Stimulated activated CD4-positive, alpha-beta T cell treated with anti-CD3 and anti-CD28 coated beads, Interleukin-2, amount 100 ng/mL, for 4 hours (primary cell): ENCODE results near the gene SPATC1L.

Source experiments
- DNase-seq: peaks from one replicate; pipeline ENCODE4 v3.0.0-alpha.2; 2020; ENCODE audit warnings: low read depth

The SPATC1L gene

DNA sequence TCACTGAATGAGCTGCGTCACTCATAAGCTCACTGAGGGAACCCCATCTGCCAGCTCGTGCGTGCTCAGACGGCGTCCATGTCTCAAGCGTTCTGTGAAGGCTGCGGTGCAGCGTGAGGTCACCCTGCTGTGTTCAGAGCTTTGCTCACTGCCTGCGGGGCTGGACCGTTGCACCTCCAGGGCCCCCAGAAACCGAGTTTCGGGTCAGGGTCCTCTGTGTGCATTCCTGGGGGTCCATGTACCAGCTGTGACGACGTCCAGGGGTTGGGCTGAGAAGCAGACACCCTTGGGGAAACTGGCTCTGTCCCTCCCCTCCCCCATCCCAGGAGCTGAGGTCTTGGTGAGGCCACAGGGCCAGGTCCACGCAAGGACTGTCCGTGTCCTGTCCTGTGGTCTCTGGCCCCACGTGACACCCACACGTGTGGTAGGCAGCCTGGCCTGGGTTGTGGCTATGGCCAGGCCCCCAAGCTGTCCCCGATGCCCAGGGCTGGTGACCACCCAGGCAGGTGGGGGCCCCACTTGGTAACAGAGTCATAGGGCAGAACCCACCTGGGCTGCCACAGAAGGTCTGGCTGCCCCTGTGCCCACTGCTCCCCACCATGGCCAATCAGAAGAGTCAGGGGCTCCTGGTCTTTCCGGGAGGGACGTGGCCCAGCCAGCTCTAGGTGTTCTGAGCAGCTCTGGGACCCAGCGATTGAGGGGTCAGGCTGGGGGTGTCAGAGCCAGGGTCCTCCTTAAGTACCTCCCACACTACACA is 53.2 kb downstream of the SPATC1L start:
- DNase-seq, result no peak

DNA sequence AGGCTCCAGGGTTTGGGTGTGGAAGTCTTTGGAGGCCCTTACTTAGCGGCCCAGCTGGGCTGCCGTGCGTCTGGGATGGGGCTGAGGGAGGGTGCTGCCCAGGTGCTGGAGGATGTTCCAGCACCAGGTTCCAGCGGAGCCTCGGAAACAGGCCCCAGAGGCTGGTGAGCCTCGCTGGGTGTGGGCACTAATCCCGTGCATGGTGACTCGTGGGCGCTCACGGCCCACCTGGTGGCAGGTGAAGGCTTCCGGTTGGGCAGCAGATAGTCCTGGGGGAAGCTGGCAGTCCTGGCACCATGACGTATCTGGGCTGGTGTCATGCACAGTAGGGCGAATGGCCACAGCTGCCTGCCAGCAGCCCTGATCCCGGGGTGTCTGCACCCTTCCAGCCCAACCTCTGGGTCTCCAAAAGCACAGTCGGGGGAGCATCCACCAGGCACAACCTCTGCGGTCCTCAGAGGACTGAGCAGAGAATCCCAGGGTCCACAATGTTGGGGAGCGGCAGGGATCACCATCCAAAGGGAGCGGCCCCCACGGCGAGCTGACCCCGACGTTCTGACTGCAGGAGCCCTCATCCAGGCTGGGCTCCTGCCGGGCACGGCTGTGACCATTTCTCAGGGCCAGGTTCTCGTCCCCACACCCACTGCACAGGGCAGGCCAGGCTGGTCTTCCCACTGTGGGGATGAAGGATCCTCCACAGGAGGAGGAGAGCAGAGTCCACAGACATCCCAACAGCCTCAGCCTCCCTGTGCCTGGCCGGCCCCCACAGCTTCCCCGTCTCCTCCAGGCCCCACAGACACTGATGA is 54.2 kb downstream of the SPATC1L start:
- DNase-seq, result no peak

DNA sequence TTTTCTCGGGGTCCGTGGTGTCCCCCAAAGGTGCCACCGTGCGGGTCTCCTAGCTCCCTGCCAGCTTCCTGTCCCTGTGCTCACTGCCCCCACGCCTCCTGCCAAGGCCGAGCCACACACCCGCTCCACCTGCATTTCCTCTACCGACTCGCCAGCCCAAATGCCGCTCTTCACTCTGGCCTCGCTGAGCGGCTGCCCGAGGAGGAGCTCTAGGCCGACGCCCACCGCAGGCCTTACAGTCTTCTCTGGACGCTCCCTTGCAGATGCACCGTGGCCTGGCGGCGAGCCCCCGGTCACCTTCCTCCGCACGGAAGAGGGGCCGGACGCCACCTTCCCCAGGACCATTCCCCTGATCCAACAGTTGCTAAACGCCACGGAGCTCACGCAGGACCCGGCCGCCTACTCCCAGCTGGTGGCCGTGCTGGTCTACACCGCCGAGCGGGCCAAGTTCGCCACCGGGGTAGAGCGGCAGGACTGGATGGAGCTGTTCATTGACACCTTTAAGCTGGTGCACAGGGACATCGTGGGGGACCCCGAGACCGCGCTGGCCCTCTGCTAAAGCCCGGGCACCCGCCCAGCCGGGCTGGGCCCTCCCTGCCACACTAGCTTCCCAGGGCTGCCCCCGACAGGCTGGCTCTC is 55.2 kb downstream of the SPATC1L start:
- DNase-seq, result no peak

DNA sequence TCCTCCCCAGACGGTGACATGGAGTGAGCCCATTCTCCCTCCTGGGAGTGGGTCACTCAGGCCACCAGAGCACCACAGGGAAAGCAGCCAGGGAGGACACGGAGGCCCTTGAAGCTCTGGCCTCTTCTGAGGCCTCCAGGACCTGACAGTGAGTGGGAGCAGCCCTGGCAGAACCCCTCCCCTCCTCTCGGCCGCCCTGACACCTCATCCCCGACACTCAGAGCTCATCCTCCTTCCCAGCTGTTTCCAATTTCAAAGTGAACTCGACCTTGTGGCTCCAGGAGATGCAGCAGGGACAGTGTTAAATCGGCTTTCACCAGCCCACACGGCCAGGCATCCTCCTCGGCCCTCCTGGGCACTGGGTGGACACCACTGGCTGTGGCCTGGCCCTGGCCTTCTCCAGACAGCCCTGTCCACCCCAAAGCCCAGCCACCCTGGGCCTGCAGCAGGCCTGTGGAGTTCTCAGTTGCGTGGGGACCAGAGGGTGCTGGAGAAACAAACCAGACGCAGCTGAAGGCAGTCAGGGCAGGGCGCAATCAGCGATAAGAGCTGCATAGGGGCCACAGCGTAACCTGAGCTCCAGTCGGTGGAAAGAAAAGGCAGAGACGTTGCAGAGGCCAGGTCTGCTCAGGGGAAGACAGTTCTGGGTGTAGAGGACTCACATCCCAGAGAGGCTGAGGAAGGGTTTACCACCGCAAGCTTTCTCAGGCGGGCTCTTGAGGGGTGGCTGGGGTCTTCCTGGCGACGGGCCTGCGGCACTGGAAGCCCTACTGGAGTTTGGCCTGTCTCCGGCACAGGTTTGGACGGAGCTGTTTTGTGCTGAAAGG is 55.9 kb downstream of the SPATC1L start:
- DNase-seq, result no peak

DNA sequence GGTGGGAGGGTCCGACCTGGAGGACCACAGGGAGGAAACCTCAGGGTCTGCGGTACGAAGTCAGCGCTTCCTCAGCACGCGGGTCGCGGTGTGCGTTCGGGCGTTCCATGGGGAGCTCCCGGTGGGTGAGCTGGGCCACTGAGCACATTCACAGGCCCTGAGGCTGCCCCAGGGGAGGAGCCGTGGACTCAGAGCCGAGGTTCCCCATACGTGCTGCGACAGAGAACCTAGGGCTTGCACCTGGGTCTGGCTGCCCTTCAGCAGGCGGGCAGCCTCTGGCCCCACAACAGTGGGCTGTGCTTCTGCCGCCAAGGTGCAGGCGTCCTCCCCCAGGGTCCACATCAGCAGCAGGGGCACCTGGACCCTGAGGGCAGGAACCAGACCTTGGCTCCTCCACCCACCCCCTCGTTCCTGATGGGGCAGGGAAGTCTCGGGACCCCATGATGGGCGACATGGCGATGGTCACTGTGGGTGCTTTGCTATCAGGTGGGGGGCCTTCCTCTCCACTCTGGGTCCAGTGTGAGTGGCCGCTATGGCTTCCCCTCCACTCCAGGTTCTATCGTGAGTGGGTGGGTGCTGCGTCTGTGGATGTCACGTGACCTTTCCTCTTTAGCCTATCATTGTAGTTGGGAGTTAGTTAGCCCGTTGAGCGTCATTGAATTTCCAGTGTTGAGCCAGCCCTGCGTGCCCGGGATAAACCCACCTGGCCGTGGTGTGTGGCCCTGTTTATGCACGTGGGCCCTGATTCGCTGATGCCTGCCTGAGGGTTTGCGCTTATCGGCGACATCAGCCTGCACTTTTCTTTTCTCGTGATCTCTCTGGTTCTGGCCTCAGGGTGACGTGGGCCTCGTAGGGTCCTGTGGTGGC is 56.8 kb downstream of the SPATC1L start:
- no peak for DNase-seq

DNA sequence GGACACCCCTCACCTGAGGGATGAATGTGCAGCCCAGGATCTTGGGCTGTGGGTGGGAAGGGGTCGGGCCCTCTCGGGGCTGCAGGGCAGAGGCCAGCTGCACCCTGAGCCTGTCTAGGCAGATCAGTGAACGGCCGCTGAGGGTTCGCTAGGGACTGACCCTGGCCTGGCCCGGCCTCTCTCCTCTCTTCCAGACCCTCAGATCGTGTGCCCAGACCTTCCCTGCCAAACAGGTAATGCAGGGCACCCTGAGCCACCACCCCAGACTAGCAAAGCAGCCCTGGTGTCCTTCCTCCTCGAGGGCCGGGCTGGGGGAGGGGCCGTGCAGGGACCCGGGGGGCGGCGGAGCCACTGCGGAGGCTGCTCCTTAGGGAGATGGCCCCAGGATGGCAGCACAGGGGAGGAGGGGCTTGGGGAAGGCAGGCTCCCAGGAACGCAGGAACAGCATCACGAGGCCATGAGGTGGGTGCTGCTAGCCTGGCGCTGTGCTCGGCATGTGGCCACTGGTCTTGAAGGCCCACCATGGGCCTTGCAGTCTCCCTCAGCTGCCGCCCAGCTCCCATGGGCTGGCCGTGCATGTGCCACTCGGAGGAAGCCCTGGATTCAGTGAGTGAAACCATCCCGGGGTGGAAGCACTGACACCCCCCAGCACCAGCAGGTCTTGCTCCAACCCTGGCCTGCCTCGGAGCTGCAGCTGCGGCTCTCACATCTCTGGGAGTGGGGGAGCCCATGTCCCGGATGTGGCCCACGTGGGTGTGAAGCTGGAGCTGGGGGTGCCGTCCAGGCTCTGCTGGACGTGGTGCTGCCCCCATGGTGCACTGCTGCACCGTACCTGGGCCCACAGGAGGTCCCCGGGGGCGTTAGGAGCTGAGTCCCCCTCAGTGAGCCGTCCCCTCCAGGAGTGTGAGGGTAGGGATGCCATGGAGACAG is 57.7 kb downstream of the SPATC1L start:
- no peak for DNase-seq

DNA sequence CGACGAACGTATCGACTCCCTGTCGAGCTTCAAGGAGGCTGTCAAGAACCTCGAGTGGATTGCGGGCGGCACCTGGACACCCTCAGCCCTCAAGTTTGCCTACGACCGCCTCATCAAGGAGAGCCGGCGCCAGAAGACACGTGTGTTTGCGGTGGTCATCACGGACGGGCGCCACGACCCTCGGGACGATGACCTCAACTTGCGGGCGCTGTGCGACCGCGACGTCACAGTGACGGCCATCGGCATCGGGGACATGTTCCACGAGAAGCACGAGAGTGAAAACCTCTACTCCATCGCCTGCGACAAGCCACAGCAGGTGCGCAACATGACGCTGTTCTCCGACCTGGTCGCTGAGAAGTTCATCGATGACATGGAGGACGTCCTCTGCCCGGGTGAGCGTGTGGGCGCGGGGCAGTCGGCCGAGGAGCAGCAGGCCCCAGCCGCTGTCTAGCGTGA is 58.4 kb downstream of the SPATC1L start:
- no peak for DNase-seq

DNA sequence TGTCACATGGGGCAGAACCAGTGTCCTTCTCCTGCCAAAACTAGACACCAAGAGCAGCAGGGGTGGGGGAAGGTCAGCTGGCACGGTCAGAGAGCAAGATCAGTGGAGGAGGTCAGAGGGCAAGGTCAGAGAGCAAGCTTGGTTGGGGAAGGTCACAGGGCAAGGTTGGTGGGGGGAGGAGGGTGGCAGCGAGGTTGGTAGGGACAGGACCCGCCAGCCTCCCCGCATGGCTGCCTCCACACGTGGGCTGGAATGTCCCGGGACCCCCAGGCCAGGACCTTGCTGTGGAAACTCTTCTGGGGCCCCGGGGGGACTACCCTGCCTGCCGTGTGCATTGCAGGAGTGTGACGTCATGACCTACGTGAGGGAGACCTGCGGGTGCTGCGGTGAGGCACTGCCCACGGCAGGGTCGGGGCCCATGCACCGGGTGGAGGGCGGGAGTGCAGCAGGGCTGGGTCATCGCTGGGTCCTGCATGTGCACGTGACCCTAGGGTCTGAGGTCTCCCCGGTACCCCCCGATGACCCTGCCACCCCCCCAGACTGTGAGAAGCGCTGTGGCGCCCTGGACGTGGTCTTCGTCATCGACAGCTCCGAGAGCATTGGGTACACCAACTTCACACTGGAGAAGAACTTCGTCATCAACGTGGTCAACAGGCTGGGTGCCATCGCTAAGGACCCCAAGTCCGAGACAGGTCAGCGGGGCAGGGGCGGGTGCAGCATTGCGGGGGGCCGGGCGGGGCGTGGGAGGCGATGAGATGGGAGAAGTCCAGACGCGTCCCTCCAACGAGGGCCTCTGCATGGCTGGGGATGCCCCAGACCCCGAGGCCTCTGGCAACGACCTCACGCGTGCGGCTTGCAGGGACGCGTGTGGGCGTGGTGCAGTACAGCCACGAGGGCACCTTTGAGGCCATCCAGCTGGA is 59.1 kb downstream of the SPATC1L start:
- DNase-seq, result no peak

DNA sequence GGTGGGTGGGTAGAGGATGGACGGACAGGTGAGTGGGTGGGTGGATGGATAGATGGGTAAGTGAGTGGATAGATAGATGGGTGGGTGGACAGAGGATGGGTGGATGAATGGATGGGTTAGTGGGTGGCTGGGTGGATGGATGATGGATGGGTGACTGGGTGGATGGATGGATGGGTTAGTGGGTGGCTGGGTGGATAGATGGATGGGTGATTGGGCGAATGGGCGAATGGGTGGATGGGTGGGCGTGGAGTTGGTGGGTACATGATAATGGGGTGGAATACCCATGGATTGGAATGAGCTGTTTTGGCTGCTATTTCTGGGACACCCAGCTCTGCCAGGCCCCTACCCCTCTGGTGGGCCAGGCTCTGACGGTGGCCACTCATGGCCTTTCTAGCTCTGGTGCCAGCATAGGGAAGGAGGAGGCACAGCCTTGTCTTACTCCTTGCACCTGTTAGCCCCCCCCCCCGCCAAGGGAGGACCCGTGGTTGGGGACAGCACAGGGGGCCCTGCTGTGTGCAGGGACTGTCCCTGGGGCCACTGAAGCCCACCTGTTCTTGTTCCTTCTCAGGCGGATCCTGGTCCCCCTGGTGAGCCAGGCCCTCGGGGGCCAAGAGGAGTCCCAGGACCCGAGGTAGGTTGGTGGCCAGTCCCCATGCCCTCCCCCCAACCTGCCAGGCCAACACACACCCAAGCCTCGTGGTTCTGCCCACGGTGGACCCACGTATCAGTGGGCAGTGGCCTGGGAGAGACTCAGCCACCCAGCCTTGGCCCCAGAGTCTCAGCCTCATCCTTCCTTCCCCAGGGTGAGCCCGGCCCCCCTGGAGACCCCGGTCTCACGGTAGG is 60.0 kb downstream of the SPATC1L start:
- DNase-seq, result no peak

DNA sequence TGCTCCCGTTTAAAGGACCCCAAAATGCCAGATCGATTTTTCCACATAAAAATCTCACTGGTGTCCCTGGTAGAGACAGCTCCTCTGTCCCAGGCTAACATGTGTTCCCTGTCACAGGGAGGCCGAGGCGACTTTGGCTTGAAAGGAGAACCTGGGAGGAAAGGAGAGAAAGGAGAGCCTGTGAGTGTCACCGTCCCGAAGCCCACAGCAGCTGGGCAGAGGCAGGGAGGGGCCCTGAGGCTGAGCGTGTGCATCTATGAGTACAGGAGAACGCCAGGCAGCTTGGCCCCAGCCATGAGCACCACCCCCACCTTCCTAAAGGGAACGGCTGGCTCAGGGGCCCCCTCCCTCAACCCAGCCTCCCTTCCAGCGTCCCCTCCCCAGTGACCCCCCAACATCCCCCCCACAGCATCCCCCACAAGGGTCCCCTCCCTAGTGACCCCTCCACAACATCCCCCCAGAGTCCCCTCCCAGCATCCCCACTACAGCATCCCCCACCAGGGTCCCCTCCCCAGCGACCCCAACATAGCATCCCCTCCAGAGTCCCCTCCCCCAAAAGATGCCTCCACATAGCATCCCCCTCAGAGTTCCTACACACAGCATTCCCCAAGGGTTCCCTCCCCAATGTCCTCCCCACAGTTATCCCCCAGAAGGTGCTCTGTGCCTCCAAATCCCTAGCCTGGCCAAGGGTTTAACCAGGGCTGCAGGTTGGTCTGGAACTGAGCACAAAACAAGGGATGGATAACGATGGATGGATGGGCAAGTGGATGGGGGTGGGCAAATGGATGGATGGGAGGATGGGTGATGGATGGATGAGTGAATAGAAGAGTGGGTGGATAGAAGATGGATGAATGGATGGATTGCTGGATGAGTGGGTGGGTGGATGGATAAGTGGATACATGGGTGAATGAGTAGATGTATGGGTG is 61.2 kb downstream of the SPATC1L start:
- no peak for DNase-seq

DNA sequence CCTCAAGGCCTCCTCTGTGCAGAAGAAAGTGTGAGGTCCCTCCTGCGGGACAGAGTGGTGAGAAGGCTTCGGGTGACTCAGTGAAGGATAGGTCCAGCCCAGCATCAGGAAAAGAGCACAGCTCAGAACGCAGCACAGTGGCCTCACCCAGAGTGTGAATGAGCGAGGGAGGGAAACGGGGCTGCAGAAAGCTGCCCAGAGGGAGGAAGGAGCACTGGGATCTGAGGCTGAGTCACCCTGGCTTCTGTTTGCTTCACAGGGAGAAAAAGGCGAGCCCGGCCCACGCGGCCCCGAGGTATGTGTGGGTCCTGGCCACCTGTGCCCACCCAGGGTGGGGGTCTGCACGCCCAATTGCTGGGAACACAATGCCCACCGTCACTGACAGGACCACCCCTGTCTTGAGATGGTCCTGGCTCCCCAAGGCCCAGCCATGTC is 62.0 kb downstream of the SPATC1L start:
- no peak for DNase-seq

DNA sequence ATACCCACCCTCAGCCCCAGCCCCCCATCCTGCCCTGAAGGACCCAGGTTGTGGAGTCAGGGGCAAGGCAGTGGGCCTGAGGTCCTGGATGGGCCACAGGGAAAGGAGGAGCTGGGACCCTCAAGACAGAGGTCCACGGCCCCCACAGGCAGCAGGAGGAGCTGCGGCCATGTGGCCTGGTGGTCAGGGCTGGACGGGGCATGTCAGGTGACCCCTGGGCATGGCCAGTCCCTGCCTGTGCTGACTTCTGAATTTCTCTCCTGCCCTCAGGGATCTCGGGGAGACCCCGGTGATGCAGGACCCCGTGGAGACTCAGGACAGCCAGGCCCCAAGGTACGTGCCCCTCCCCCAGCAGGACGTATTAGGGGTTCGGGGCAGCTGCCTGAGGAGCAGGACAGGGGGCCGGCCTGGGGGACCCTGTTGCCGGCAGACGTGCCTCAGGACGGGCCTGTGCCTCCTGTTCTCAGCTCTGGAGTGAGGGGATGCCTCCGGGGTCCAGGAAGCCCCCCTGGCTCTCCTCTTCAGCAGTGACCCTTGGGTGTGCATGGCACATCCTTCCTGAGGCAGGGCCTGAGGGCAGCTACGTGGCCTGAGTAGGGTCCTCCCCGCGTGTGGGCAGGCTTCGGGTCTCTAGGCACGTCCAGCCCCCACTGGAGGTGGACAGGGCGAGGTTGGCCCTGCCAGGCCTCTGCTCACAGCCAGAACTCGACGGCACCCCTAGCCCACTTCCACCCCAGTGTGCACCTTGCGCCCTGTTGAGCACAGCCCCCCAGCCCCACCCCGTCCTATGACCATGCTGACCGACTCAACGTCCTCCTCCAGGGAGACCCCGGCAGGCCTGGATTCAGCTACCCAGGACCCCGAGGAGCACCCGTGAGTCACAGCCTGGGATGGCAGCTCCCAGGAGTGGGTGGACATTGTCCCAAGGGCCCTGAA is 62.7 kb downstream of the SPATC1L start:
- DNase-seq, result no peak

DNA sequence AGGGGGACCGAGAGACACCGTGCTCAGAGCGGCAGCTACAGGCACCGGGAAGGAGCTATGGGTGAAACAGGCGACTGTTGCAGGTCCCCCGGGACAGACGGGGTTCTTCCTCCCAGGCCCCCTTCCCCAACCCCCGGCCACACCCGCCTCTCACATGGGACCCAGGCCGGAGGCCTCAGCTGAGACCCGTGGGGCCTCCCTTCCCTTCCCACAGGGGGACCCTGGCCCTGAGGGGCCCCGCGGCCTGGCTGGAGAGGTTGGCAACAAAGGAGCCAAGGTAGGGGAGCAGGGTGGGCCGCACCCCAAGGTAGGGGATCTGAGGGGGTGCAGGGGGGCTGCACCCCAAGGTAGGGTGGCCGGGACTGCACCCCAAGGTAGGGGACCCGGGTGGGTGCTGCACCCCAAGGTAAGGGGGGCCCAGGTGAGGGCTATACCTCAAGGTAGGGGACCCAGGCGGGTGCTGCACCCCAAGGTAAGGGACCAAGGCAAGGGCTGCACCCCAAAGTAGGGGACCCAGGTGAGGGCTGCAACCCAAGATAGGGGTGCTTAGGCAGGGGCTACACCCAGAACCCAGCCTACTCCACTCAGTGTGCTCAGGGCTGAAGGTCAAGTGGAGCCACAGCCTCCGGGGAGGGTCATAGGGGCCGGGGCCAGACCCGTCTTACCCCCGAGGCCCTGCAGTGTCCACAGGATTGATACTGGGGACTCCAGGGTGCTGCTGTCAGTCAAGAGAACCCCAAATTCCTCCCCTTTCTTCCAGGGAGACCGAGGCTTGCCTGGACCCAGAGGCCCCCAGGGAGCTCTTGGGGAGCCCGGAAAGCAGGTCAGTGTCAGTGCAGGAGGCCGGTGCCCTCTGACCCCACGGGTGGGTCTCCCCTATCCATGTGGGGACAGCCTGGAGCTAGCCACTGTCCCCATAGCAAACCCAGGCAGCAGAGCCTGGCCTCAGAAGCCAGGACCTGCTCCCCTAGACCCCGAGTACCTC is 63.7 kb downstream of the SPATC1L start:
- no peak for DNase-seq

DNA sequence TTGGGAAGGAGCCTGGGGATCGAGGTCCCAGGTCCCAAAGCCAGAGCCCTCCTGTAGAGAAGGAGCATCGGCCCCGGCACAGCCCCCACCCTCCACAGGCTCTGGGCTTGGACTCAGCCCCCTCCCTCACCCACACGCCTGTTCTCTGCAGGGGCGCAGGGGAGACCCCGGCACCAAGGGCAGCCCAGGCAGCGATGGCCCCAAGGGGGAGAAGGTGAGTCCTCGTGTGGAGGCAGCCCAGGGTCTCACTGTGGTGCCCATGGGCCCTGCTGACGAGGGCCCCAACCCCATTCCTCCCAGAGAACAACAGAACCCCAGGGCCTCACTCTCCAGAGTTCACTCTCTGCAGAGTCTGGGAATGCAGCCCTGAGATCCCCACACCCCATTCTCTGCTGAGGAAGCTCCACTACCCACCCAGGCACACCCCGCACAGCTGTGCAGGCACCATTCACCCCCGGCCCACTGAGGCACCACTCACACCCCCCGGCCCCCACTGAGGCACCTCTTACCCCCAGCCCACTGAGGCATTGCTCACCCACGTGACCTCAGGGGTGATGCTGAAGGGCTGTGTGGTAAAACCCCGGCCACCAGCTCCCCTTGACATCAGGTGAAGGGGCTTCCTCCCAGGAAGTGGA is 64.5 kb downstream of the SPATC1L start:
- DNase-seq, result no peak
